Adrenal gland (tissue), 12 donors: ENCODE results near the gene ADAM30. TPM values are rescaled to one million over a fixed set of nuclear protein-coding genes. Genes with fewer than 3 reads are reported as not detected.

Experiments used
- DNase-seq, 7 donors: peaks; one replicate each; pipeline ENCODE4 v3.0.0-alpha.2; 2019 to 2020
- H3K27ac ChIP-seq, 5 donors: fragments of 200-600 bp; sonication (generic) in 4 of 5; 1 replicate in 3 of 5; 2 replicates in 2 of 5; pipeline versions ENCODE4 v1.5.1 to v1.8.0; 2016 to 2020; ENCODE audit warnings: mild to moderate bottlenecking in 1 of 5
- H3K27me3 ChIP-seq: fragments of 200-600 bp; 2 replicates; pipeline ENCODE4 v1.8.0; 2021
- H3K36me3 ChIP-seq, 2 donors: fragments of 200-600 bp; replicated peaks in 1 of 2; 1 replicate in 1 of 2; 2 replicates in 1 of 2; pipeline versions ENCODE4 v1.5.1 to v1.8.0; 2018 to 2022
- H3K4me1 ChIP-seq, 2 donors: fragments of 200-600 bp; replicated peaks in 1 of 2; 1 replicate in 1 of 2; 2 replicates in 1 of 2; pipeline versions ENCODE4 v1.5.1 to v1.8.0; 2018 to 2021
- H3K4me3 ChIP-seq, 4 donors: fragments of 200-600 bp; sonication (generic) in 3 of 4; one replicate each; pipeline ENCODE4 v1.5.1; 2016 to 2018
- H3K9me3 ChIP-seq, 3 donors: fragments of 200-600 bp; sonication (generic) in 1 of 3; replicated peaks in 1 of 3; 1 replicate in 2 of 3; 2 replicates in 1 of 3; pipeline versions ENCODE4 v1.5.1 to v1.8.0; 2016 to 2021
- CTCF ChIP-seq, 6 experiments: fragments of 450-650 bp in 4 of 6; fragments of 200-600 bp in 2 of 6; sonication (generic) in 1 of 6; IDR thresholded peaks; 1 replicate in 5 of 6; 2 replicates in 1 of 6; pipeline versions ENCODE4 v1.5.1 to v1.8.0; 2016 to 2021; ENCODE audit warnings: antibody characterized with exemption in 6 of 6, mild to moderate bottlenecking in 2 of 6, moderate library complexity in 1 of 6
- POLR2A ChIP-seq, 2 donors: fragments of 450-650 bp; IDR thresholded peaks; one replicate each; pipeline ENCODE4 v1.6.1; 2017; ENCODE audit warnings: antibody characterized with exemption in 2 of 2, mild to moderate bottlenecking in 2 of 2, moderate library complexity in 1 of 2
- WGBS, 4 donors: extraction: QIAGEN DNeasy Blood & Tissue Kit in 2 of 4; methylation state at CpG; one replicate each; pipeline versions ENCODE4 v1.1.5 to v1.1.7; 2013 to 2017; 5-methylcytosine and 5-hydroxymethylcytosine counted together
- intact Hi-C, 2 donors: fragments of 100-400 bp; cut with DNase I; formaldehyde crosslinking; loops; one replicate each; pipeline versions ENCODE4 v1.14.1 to v1.15.0; 2022 to 2023
- polyA plus RNA-seq, 3 donors: library from polyadenylated mRNA; stranded (reverse); fragments of 200-250 nt in 2 of 3; fragments of 350-450 nt in 1 of 3; fragmentation: Illumina TruSeq in 1 of 3; extraction: RNeasy Lipid Tissue Mini Kit (QIAGEN cat#74804) in 1 of 3; gene quantifications; one replicate each; pipeline ENCODE4 v1.2.3, GENCODE V29; 2013 to 2014
- total RNA-seq, 9 donors: library from RNA; depleted of rRNA in 4 of 9; stranded (reverse); fragments of >200 nt in 4 of 9; fragments of 120-200 nt in 1 of 9; fragmentation: NEBNext Ultra II Directional in 1 of 9; extraction: Animal tissue kit (Norgen Biotek cat#: 25700) in 1 of 9; gene quantifications; one replicate each; pipeline versions ENCODE4 v1.1.0 to v1.2.4, GENCODE V29; 2013 to 2023
- donor health status: healthy with polysubstance abuse.
- donor health status: Bipolar disorder and iron deficiency.
- donor health status: DM: yes; HTN: yes; CAD: no.
- donor health status: DM: no; HTN: no; CAD: no.
- donor health status: DM: no; HTN: no; CAD: no.
- donor health status: DM: yes; HTN: yes; CAD: no.

ADAM30 gene
- total and polyA plus RNA-seq, 12 donors = not detected

- no peak for DNase-seq
- H3K9me3 ChIP-seq = no peaks in the 10 kb centered on the region
- intact Hi-C loops = no loop called here
- TF ChIP-seq CTCF (IDR thresholded peaks at IDR 0.05) = no peak
- no peak for TF ChIP-seq POLR2A (IDR thresholded peaks at IDR 0.05)
- 69 to 77% (median 73%) methylated on average over 4 of the region's 4 CpGs for whole genome bisulfite sequencing, 4 donors
- no peak overlapping the region for H3K27ac ChIP-seq
- no peak overlapping the region for H3K4me3 ChIP-seq
- no peaks in the 10 kb centered on the region for H3K4me1 ChIP-seq
- no peaks in the 10 kb centered on the region for H3K27me3 ChIP-seq
- H3K36me3 ChIP-seq = peaks cover 0 to 15% of the 10 kb centered on the region in 2 donors
Observed at GRCh38 chr1:119910618-119911017, 14.3 kb upstream of the ADAM30 start.

- DNase-seq = no peak
- Histone ChIP-seq H3K27me3 (no peaks in the 10 kb centered on the region), H3K4me3 (no peak overlapping the region), H3K4me1 (no peaks in the 10 kb centered on the region), H3K27ac (no peak overlapping the region), H3K36me3 (peaks cover 0 to 10% of the 10 kb centered on the region in 2 donors), H3K9me3 (no peaks in the 10 kb centered on the region)
- no peak for TF ChIP-seq CTCF (IDR thresholded peaks at IDR 0.05)
- TF ChIP-seq POLR2A (IDR thresholded peaks at IDR 0.05) = no peak
- WGBS, 4 donors = 74 to 88% (median 80%) methylated on average over 6 to 9 of the region's 9 CpGs
- intact Hi-C loops = no loop called here
Observed at GRCh38 chr1:119909890-119910596, 13.7 kb upstream of the ADAM30 start.

GRCh38 chr1:119908661-119909060 lies 12.3 kb upstream of the ADAM30 start:
- Histone ChIP-seq H3K4me1 (no peaks in the 10 kb centered on the region), H3K27ac (no peak overlapping the region), H3K4me3 (no peak overlapping the region), H3K36me3 (peaks cover 0 to 3% of the 10 kb centered on the region in 2 donors), H3K9me3 (no peaks in the 10 kb centered on the region), H3K27me3 (no peaks in the 10 kb centered on the region)
- TF ChIP-seq CTCF (IDR thresholded peaks at IDR 0.05) = no peak
- no peak for TF ChIP-seq POLR2A (IDR thresholded peaks at IDR 0.05)
- WGBS, 4 donors = 91 to 95% (median 92%) methylated on average over 3 of the region's 3 CpGs
- DNase-seq = no peak
- intact Hi-C loops = no loop called here

GRCh38 chr1:119906927-119907652 lies 10.8 kb upstream of the ADAM30 start:
- WGBS, 4 donors = 83 to 97% (median 88%) methylated on average over 4 of the region's 4 CpGs
- DNase-seq = no peak

More at GRCh38 chr1:119906927-119907652, 10.8 kb upstream of the ADAM30 start:
- no peak for TF ChIP-seq CTCF (IDR thresholded peaks at IDR 0.05)
- TF ChIP-seq POLR2A (IDR thresholded peaks at IDR 0.05) = no peak
- Histone ChIP-seq H3K36me3 (no peaks in the 10 kb centered on the region), H3K4me1 (no peaks in the 10 kb centered on the region), H3K27me3 (no peaks in the 10 kb centered on the region), H3K27ac (no peak overlapping the region), H3K9me3 (no peaks in the 10 kb centered on the region), H3K4me3 (no peak overlapping the region)
- intact Hi-C loops = no loop called here
